Measurements from ENCODE around the gene UNC13B. TPM values are rescaled to one million over a fixed set of nuclear protein-coding genes. Genes with fewer than 3 reads are reported as not detected.
A peak's percentile ranks its signal among the peaks of the same experiment; 100 is the strongest.

Gene UNC13B
- total and polyA plus RNA-seq, 2 experiments from 2014 or later = 8.7 to 52.1 TPM

GRCh38 chr9:35267710-35268109, 105.9 kb downstream of the UNC13B start:
- no peak; the same call in 2 of the 3 replicates for ATAC-seq
- H3K27ac Mint-ChIP-seq = no peak overlapping the region
- TF ChIP-seq ZNF331 (CRISPR knock-in tag; IDR thresholded peaks at IDR 0.05; ENCODE audit: low read depth) = no peak
- no peak for TF ChIP-seq CREB1 (CRISPR knock-in tag; IDR thresholded peaks at IDR 0.05; ENCODE audit: low read depth)
- TF ChIP-seq STAT1 (IDR thresholded peaks at IDR 0.05; ENCODE audit: unreplicated experiment) = no peak
- TF ChIP-seq, protein P1, sequence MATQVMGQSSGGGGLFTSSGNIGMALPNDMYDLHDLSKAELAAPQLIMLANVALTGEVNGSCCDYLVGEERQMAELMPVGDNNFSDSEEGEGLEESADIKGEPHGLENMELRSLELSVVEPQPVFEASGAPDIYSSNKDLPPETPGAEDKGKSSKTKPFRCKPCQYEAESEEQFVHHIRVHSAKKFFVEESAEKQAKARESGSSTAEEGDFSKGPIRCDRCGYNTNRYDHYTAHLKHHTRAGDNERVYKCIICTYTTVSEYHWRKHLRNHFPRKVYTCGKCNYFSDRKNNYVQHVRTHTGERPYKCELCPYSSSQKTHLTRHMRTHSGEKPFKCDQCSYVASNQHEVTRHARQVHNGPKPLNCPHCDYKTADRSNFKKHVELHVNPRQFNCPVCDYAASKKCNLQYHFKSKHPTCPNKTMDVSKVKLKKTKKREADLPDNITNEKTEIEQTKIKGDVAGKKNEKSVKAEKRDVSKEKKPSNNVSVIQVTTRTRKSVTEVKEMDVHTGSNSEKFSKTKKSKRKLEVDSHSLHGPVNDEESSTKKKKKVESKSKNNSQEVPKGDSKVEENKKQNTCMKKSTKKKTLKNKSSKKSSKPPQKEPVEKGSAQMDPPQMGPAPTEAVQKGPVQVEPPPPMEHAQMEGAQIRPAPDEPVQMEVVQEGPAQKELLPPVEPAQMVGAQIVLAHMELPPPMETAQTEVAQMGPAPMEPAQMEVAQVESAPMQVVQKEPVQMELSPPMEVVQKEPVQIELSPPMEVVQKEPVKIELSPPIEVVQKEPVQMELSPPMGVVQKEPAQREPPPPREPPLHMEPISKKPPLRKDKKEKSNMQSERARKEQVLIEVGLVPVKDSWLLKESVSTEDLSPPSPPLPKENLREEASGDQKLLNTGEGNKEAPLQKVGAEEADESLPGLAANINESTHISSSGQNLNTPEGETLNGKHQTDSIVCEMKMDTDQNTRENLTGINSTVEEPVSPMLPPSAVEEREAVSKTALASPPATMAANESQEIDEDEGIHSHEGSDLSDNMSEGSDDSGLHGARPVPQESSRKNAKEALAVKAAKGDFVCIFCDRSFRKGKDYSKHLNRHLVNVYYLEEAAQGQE (IDR thresholded peaks at IDR 0.05; ENCODE audit: unreplicated experiment) = no peak
- no peak for TF ChIP-seq JUNB (IDR thresholded peaks at IDR 0.05; ENCODE audit: unreplicated experiment)
- DNase-seq (ENCODE audit: low spot score) = peak; percentile 13
- H3K4me3 Mint-ChIP-seq = no peak overlapping the region
- no peaks in the 10 kb centered on the region; the same call in 1 of the 2 replicates for H3K79me2 ChIP-seq (replicated peaks; ENCODE audit: insufficient read depth)
- H3K27me3 Mint-ChIP-seq (ENCODE audit: insufficient read depth, low read depth, poor library complexity) = no peaks in the 10 kb centered on the region
- 0 out of 2 replicates have a peak, but pooled peaks cover 3% of the 10 kb centered on the region for H3K9me2 ChIP-seq (ENCODE audit: insufficient read depth)
- H3K4me1 ChIP-seq (ENCODE audit: insufficient read depth) = peaks cover 5% of the 10 kb centered on the region; the same call in 1 of the 2 replicates
- H3K36me3 Mint-ChIP-seq (ENCODE audit: low read depth) = no peaks in the 10 kb centered on the region
- H2AFZ ChIP-seq = no peak overlapping the region
- no peaks in the 10 kb centered on the region for H3K27me3 ChIP-seq (ENCODE audit: insufficient read depth)
- H3K4me2 ChIP-seq = no peak overlapping the region
- no peaks in the 10 kb centered on the region for H3K9me3 Mint-ChIP-seq
- H3K4me3 ChIP-seq = no peak overlapping the region
- no peaks in the 10 kb centered on the region for H3K36me3 ChIP-seq (ENCODE audit: insufficient read depth)
- no peaks in the 10 kb centered on the region for H3F3A ChIP-seq (replicated peaks; ENCODE audit: low read depth)
- H4K20me1 ChIP-seq (replicated peaks; ENCODE audit: insufficient read depth) = 0 out of 2 replicates have a peak, but pooled peaks cover 4% of the 10 kb centered on the region
- H3K27ac ChIP-seq (ENCODE audit: low read depth) = no peak overlapping the region
- H3K4me1 Mint-ChIP-seq = peaks cover 15% of the 10 kb centered on the region

DNA sequence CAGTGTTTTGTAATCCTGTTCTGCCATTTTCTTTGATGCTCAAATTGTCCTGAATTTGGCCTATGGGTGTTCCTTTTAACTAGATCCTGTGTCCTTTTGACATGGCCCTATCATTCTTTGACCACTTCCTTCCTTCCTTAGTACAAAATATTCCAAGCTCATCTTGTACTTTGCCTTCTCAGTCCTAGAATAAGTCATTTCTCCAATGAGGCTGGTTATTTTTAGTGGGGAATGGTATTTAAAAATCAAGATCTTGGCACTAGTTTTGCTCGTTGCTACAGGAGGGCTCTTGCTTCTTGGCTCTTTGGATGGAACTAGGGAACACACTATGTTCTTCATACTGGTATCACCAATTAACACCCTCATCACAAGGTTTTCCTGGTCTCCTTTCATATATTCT, 108.1 kb downstream of the UNC13B start:
- no peaks in the 10 kb centered on the region for H3K36me3 Mint-ChIP-seq (ENCODE audit: low read depth)
- H3K27me3 ChIP-seq (ENCODE audit: insufficient read depth) = no peaks in the 10 kb centered on the region
- no peak overlapping the region for H3K4me2 ChIP-seq
- H2AFZ ChIP-seq = no peak overlapping the region
- DNase-seq (ENCODE audit: low spot score) = no peak
- H3K27ac ChIP-seq (ENCODE audit: low read depth) = no peak overlapping the region
- H3F3A ChIP-seq (replicated peaks; ENCODE audit: low read depth) = no peaks in the 10 kb centered on the region
- no peak overlapping the region for H3K4me3 ChIP-seq
- no peaks in the 10 kb centered on the region for H3K9me3 Mint-ChIP-seq
- no peaks in the 10 kb centered on the region; the same call in 1 of the 2 replicates for H3K79me2 ChIP-seq (replicated peaks; ENCODE audit: insufficient read depth)
- 0 out of 2 replicates have a peak, but pooled peaks cover 4% of the 10 kb centered on the region for H4K20me1 ChIP-seq (replicated peaks; ENCODE audit: insufficient read depth)
- no peak for ATAC-seq
- peaks cover 2% of the 10 kb centered on the region for H3K27me3 Mint-ChIP-seq (ENCODE audit: insufficient read depth, low read depth, poor library complexity)
- no peaks in the 10 kb centered on the region for H3K36me3 ChIP-seq (ENCODE audit: insufficient read depth)
- peaks cover 5% of the 10 kb centered on the region; the same call in 1 of the 2 replicates for H3K4me1 ChIP-seq (ENCODE audit: insufficient read depth)
- no peak overlapping the region for H3K27ac Mint-ChIP-seq
- peaks cover 15% of the 10 kb centered on the region for H3K4me1 Mint-ChIP-seq
- 0 out of 2 replicates have a peak, but pooled peaks cover 3% of the 10 kb centered on the region for H3K9me2 ChIP-seq (ENCODE audit: insufficient read depth)
- no peak overlapping the region for H3K4me3 Mint-ChIP-seq
- TF ChIP-seq STAT1 (IDR thresholded peaks at IDR 0.05; ENCODE audit: unreplicated experiment) = no peak
- TF ChIP-seq JUNB (IDR thresholded peaks at IDR 0.05; ENCODE audit: unreplicated experiment) = no peak
- no peak for TF ChIP-seq ZNF331 (CRISPR knock-in tag; IDR thresholded peaks at IDR 0.05; ENCODE audit: low read depth)
- no peak for TF ChIP-seq EZH2 (IDR thresholded peaks at IDR 0.05; ENCODE audit: low read depth, unreplicated experiment)
- TF ChIP-seq POLR2AphosphoS5 (IDR thresholded peaks at IDR 0.05; ENCODE audit: low read depth) = no peak
- TF ChIP-seq, protein P1 (IDR thresholded peaks at IDR 0.05; ENCODE audit: unreplicated experiment) = no peak
- no peak for TF ChIP-seq ZNF114 (CRISPR knock-in tag; IDR thresholded peaks at IDR 0.05)
- TF ChIP-seq EZH2phosphoT487 (IDR thresholded peaks at IDR 0.05; ENCODE audit: unreplicated experiment) = no peak
- TF ChIP-seq ETS1 (IDR thresholded peaks at IDR 0.05) = no peak
- no peak for TF ChIP-seq CREB1 (CRISPR knock-in tag; IDR thresholded peaks at IDR 0.05; ENCODE audit: low read depth)
- TF ChIP-seq, protein P2, sequence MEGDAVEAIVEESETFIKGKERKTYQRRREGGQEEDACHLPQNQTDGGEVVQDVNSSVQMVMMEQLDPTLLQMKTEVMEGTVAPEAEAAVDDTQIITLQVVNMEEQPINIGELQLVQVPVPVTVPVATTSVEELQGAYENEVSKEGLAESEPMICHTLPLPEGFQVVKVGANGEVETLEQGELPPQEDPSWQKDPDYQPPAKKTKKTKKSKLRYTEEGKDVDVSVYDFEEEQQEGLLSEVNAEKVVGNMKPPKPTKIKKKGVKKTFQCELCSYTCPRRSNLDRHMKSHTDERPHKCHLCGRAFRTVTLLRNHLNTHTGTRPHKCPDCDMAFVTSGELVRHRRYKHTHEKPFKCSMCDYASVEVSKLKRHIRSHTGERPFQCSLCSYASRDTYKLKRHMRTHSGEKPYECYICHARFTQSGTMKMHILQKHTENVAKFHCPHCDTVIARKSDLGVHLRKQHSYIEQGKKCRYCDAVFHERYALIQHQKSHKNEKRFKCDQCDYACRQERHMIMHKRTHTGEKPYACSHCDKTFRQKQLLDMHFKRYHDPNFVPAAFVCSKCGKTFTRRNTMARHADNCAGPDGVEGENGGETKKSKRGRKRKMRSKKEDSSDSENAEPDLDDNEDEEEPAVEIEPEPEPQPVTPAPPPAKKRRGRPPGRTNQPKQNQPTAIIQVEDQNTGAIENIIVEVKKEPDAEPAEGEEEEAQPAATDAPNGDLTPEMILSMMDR (conservative IDR thresholded peaks at IDR 0.05; ENCODE audit: low read depth in 2 of 2) = no peak
